RKO (cell line): ENCODE results near the gene RAB8B.

Source experiments
- DNase-seq: peaks from one replicate; pipeline ENCODE4 v3.0.0-alpha.2; 2016; ENCODE audit warnings: low spot score

The RAB8B gene

DNA sequence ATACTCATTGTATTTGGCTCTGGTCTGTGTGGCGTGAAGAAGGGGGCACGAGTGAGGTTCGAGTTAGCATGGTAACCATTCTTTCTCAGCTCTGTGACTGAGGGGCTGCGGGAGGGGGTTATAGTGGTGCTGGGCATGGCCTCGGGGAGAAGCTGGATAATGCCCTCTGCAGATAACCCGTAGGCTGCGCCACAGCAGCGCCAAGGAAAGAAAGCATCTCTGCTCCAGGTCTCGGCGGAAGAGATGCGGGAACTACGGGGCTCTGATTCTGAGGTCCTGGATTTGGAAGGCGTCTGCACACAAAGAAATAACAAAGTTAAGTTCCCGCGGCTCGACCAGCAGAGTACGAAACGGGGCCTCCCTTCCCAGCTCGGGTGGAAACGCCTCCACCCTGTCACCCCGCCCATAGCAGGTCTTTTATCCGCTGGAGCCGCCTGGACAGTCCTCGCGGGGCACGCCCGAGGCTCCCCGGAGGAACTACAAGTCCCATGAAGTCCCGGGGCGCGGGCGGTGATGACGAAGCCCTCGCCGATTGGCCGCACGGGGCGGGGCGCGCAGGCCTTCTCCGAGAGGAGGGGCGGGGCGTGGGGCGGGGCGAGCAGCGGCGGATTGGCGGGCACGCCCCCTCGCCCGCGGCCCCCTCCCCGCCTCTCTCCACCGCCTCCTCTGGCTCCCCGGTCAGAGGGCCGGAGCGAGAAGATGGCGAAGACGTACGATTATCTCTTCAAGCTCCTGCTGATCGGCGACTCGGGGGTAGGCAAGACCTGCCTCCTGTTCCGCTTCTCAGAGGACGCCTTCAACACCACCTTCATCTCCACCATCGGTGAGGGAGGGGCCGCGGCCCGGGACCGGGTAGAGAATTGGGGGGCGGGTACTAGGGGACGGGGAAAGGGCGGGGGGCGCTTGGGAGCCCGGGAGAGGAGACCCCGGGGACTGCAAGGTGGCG, at the start of gene RAB8B:
Gene RAB8B (plus strand): TSS at position 681 of the 946 bp plus-strand sequence. CDS start 19 bp downstream, at position 700.
- DNase-seq = peak; percentile 97

DNA sequence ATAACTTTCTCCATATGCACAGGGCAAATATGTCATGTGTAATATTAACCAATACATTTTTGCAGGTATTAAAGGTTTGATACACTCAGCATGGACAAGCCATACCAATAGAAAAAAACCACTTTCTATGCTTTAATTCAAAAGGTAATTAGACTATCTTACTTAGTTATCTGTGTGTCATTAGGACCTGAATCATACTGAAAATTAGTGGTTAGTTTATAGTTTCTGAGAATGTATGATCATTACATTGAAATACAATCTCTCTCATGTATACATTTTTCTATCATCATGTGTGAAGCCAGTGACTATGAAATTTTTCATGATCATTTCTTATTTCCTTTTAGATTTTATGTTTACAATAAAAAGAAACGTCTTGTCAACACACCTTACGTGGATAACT, 48.5 kb upstream of the RAB8B start:
- no peak for DNase-seq

DNA sequence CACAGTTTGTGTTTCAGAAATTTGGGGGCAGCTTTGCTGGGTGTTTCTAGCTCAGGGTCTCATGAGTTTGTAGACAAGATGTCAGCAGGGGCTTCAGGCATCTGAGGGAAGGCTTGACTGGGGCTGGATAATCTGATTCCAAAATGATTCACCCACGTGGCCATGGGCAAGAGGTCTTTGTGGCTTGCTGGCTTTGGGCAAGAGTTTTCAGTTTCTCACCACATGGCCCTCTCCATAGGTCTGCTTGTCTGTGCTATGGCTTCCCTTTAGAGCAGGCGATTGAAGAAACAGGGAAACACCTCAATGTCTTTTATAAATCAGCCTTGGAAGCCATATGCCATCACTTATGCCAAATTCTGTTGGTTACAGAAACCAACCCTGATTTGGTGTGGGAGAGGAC, 44.0 kb upstream of the RAB8B start:
- no peak for DNase-seq

DNA sequence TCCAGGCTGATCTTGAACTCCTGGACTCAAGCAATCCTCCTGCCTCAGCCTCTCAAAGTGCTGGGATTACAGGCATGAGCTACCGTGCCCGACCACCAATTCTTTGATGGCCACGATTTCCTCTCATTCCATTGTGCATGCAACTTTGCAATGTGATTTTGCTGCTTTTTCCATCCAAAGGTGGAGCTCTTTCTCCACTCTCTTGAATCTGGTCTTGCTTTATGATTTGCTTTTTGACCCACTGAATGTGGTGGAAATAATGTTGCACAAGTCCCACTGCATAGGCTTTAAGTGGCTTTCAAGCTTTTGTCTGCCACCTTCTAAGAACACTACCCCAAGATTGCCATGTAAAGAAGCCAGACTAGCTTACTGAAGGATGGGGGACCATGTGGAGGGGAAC, 42.7 kb upstream of the RAB8B start:
- no peak for DNase-seq

DNA sequence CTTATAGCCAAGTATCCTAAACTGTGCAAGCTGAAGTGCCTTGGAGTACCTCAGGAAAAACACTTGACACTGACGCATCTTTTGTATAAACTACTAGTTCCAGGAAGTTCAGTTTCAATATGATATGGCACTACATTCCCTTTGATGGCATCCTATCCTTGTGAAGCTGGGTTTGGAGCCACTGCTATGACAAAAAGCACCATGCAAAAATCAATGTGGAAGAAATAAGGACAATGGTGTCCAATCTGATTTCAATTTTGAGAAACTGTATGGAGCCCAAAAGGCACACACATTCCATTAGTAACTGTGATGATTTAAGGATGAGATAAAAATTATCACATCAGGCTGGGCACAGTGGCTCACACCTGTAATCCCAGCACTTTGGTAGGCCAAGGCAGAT, 37.7 kb upstream of the RAB8B start:
- no peak for DNase-seq

DNA sequence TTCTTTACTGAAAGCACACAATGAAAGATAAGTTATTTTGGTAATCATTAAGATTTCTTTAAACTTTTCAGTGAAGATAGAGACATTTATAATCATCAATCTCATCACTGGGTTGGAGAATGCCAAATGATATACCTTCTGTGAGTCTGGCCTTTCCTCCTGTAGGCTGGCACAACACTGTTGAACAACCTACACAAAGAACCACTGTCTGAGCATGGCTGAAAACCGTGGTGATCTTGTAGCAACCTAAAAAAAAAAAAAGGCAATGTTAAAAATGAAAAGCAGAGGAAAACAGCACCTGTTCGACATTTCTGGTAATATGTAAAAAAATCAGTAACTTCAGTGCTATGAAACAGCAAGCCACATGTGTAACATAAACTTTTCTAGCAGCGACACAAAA, 33.9 kb upstream of the RAB8B start:
- no peak for DNase-seq

DNA sequence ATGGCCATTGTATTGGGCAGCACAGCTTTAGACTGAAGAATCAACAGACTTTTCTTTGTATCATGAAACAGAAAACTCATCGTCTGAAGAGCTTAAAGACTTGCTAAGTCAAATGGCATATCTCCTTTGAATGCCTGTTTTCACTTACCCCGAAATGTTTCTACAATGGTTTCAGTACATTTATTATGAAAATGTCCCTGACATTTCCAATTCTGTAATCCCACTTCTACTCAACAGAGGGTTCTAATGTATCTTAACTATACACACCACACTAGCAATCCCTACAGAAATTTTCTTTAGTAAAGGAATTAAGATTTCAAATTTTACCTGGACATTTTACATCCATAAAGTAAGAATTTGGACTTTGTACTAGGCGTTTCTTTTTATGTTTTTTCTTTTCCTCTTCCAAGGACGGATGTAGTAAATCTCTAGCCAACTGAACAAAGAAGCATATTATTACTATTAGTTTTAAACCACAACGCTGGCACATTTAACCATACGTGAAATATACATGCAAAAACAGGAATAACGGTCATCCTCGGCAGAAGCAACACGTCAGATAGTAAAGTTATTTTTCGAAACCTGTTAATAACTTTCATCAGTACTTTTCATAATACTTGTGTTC, 33.2 kb upstream of the RAB8B start:
- DNase-seq = peak; percentile 38

DNA sequence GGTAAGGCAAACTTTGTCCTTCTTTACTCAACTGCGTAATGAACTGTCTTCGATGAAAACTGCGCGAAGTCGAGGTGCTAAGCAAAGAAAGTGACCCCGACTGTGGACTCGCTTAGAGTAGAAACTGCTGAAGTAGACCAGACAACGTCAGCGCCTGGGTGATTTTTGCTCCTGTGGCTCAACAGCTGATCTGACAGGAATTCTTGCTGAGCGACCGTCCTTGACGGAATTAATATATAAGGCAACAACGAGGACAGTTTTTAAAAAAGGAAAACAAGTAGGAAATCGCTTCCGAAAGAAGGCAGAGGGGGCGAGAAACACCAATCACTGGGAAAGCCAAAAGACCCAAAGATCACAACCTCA, 32.7 kb upstream of the RAB8B start:
- peak; percentile 71 for DNase-seq

DNA sequence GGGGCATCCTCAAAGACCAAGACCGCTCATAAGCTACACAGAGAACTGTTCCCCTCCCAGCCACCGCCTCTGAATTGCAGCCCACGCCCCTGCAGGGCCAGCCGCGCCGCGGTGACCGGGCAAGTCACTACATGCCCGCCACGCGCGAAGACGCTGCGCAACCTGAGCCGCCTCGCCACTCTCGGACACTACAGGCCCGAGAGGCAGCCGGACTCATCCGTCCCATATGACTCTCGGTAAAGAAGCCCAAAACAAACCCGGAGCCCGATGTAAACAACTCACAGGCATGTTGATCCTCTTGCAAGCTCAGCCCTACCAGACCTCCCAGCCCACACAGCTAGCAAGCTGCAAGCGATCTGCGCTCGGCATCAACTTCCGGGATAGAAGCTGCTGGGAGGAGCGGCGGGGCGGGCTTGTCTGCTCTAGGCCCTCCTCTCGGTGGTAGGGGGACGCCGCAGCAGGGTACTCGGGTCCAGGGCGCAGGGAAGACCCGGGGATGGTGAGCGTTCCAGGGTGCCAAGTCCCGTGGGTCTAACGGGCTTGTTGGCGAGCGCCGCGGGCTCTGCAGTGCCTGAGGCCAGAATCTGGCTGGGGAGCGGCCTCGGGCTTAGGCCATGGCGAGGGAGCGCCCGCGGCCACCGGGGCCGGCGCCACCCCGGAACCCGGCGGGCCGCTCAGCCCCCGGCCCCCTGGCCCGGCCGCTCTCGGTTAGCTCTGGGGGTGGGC, 32.1 kb upstream of the RAB8B start, which contains the start of gene RPS27L:
Gene RPS27L (minus strand): TSS at position 360 of the 726 bp plus-strand sequence. CDS start 72 bp downstream, at position 288.
- peak; percentile 92 for DNase-seq

DNA sequence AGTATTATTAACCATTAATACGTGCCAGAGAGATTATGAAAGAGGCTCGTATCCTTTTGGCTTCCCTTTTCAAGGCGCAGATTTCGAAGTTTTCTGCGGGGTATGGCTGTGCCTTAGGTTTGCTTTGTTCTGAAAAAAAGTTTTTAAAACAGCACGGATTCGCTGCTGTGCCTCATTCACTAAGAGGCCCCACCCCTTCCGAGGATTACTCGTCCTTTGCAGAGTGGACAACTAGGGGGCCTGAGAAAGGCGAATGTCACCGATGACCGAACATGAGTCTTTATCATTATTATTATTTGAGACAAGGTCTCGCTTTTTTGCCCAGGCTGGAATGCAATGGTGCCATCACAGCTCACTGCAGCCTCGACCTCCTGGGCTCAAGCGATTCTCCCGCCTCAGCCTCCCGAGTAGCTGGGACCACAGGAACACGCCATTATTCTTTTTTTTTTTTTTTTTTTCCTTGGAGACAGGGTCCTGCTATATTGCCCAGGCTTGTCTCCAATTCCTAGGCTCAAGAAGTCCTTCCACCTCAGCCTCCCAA, 31.4 kb upstream of the RAB8B start:
- DNase-seq = peak; percentile 88

DNA sequence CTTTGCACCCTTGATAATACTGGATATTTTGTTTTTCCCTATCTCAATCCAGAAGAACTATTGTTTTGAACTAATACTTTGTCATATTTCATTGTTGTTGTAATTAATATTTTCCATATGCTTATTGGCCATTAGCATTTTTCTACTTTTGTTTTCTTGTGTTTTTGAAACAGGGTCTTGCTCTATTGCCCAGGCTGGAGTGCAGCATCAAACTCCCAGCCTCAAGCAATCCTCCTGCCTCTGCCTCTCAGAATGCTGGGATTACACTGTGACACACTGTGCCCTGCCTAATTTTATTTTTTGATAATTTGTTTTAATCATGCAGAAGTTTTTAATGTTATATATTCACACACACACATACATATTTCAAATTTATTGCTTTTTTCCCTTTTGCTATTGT, 28.8 kb upstream of the RAB8B start:
- DNase-seq = no peak

DNA sequence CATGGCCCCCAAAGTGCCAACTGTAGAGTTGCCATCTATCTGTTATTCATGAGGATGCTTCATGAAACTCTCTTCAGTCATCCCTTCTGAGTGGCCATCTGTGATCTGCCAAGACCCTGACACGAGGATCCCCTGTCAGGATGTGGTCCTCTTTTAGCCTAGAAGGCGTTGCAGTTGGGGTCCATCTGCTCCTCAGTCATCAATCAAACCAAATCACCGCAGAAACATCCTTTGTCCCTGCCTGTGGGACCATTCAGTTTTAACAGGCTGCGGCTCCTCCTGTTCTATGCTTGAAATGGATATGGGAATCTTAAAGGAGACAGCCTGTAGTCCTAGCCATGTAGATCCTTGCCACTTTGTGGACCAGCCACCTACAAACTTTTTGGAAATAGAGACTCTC, 26.2 kb upstream of the RAB8B start:
- DNase-seq = no peak

DNA sequence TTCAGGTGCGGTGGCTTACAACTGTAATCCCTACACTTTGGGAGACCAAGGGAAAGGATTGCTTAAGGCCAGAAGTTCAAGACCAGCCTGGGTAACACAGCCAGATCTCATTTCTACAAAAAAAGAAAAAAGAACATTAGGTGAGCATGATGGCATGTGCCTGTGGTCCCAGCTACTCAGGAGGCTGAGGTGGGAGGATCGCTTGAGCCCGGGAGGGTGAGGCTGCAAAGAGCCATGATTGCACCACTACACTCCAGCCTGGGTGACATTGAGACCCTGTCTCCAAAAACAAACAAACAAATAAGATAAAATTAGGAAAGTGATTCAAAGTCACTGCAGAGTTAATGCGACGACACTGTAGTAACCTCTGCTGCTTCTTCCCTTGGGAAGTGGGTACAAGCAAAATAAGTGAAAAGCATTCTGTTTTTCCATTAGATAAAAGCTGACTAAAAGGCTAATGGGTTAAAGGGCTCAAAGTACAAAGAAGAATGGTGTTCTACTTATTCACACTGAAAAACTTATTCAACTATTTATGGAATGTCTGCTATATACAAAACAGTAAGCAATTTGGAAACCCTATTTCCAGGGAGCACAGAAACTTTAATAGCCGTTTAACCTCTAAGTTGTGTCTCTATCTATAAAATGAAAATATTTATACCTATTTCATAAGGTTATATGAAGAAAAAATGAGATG, 24.1 kb upstream of the RAB8B start:
- no peak for DNase-seq

DNA sequence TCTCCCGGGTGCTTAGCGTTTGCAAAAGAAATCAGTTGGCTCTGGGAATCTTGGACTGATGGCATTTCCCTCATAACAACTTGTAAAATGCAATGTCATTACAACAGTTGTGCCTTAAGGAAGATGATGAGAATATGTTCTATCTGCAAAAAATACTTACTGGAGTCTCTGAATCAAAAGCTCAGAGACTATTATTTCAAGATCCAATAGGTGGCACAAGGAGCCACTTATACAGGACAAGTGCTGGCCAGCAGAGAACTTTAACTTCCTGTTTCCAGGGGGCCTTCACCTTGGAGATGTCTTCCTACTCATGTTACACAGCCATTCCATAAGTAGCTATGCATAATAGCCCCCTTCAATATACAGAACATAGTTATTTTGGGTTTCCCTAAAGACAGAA, 23.2 kb upstream of the RAB8B start:
- DNase-seq = no peak

DNA sequence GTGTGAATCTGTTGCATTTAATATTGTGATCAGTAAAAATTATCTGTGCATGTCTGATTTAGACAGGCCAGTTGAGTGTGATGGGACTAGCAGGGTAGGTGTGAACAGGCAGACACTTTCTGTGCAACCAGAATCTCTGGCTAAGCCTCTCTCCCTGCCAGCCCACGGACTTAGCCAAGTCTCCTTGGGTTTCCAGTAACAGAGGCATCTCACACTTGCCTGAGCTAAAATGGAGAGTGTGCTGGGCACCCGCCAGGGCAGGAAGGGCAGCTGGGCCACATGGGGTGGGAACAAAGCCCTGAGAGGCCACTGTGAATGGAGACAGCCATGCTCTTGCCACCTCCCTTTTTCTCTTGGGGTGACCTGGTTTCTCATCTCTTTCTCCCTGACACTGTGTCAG, 19.6 kb upstream of the RAB8B start:
- DNase-seq = no peak

DNA sequence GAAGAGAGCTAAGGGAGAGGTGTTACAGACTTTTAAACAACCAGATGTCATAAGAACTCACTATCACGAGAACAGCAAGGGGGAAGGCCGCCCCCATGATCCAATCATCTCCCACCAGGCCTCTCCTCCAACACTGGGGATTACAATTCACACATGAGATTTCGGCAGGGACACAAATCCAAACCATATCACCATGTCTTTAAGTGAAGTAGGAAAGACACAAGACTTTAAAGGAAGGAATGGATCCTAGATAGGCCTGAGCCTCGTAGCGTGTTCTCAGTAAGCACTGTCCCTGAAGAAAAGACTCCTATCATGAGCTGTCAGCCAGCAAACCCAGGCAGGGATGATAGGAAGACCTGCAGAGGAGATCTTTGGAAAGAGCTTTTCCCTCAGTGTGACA, 17.0 kb upstream of the RAB8B start:
- no peak for DNase-seq

DNA sequence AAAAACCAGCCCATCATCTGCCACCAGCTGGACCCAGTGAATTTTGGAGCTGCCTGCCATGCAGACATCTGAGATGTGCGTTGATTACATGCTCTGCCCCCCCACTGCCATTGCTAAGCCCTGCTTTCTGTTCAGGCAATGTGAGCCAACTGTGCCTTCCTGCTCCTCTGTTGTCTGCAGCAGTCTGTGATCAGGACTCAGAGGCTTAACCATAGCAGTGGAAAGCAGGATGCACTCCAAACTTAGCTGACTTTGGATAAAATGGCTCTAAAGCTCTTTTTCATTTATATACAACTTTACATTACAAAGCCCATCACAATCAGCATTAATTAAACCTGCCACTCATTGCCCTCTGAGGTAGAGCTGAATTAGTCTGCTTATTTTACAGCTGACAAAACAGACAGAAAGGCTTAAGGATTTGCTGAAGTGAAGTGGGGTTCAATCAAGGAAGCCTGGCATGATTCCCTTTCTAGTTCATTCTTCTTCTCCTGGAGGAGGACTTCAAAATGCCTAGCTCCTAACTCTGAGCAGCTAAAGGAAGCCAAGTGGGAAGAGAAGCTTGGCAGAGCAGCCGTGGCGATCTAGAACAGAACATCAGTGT, 16.5 kb upstream of the RAB8B start:
- DNase-seq = no peak

DNA sequence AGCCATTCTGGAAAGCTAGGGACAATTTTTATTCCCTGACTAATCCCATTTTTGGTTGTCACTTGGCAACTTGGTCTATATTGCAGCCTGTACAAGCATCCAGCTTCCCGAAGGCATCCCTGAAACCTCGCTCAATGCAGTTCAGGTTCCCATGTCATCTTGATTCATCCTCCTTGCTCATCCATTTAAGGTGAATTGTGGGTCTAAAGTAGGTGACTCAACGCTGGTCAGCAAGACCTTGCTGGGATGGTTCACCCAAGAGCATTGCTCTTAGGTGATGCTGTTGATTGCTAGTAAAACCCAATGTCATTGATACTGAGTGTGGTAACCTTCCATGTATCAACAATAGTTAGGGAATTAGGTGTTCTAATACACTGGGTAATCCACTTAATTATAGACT, 13.1 kb upstream of the RAB8B start:
- peak; percentile 76 for DNase-seq

DNA sequence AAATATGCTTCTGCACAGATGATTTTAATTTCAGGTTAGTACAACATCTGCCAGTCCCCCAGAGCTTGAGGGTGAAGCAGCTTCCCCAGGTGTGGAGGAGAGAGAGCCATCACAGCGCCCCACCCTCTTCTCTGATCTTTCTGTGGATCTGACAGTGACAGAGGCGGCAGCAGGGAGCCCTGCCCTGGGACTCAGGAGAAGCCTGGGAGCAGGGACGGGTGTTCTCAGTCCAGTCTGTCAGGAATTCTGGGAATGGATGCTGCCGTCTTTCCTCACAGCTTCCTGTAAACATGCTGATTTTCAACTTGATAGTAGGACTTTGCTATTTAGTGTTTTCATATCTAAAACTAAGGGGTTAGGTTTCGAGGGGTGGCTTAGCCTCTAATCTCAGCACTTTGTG, 11.4 kb upstream of the RAB8B start:
- no peak for DNase-seq

DNA sequence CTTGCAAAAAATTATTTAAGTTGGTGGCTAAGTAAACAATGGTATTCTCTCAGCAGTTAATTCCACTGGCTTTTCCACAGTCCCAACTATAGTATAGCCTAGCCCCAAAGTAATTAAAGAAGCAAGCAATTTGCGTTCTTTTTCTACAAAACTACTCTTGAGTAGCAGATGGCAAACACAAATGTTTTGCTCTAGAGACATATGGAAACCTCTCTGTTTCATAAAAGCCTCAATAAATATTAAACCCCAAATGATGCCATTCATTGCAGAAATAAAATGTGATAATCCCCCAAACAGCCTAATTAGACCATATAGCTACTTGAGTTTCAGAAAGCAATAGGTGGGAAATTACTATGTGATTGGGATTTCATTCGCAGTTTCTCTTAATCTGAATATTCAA, 8.7 kb upstream of the RAB8B start:
- DNase-seq = no peak

DNA sequence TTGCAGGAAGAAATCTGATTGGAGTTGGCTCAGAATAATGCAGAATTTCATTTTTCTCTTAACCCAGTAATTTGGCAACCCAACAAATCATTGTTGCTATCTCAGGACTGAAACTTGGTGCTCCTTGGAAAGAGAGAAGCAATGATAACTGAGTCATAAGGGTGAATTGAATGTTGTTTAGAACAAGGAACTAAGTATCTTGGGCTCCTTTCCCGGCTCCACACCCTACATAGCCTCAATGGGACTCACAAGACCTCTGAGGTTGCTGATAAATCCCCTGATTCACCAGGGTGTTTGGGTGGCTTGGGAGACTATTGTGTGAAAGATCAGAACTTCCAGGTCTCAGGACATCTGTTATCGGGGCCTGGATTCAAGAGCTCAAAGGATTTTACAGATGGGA, 7.8 kb upstream of the RAB8B start:
- DNase-seq = no peak

DNA sequence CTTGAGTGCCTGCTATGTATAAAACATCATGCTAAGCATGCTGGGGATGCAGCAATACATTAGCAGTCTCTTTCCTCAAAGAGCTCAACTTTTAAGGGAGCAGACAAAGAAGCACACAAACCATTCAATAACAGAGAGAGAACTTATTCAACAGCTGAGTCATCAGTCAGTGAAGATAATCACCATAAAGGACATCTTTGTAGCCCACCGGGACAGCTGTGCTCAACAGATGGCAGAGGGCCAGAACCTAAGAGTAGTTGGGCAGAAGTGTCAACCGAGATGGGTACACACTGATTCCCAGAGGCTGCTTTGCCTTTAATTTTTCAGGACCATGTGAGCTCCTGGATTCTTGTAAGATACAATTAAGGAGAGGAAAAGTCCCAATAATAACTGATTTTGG, 4.2 kb upstream of the RAB8B start:
- DNase-seq = no peak
